Measurements from ENCODE around the gene PCIF1.
A peak's percentile ranks its signal among the peaks of the same experiment; 100 is the strongest.
"Not testable (repeated sequence)": the region's sequence is repeated elsewhere in the genome, so short reads cannot be mapped to it uniquely, and the experiment has no call there.

The PCIF1 gene

GRCh38 chr20:45975686-45976085 is 41.2 kb downstream of the PCIF1 start:
- DNase-seq: no peak
- in situ Hi-C loops (cut with MboI; ENCODE audit: low pct_unique_long_range_greater_than_20kb, low sequenced_read_pairs): no loop called here

GRCh38 chr20:45976086-45976485 is 41.6 kb downstream of the PCIF1 start:
- no peak for DNase-seq
- in situ Hi-C loops (cut with MboI; ENCODE audit: low pct_unique_long_range_greater_than_20kb, low sequenced_read_pairs): no loop called here

- no peak for DNase-seq
- in situ Hi-C loops (cut with MboI; ENCODE audit: low pct_unique_long_range_greater_than_20kb, low sequenced_read_pairs): no loop called here
Measured at GRCh38 chr20:45981261-45981660, 46.8 kb downstream of the PCIF1 start.

- in situ Hi-C loops (cut with MboI; ENCODE audit: low pct_unique_long_range_greater_than_20kb, low sequenced_read_pairs): no loop called here
- no peak for DNase-seq
Measured at GRCh38 chr20:45983279-45983743, 48.8 kb downstream of the PCIF1 start.

GRCh38 chr20:45985573-45985972 is 51.1 kb downstream of the PCIF1 start:
- DNase-seq: peak; percentile 15
- in situ Hi-C loops (cut with MboI; ENCODE audit: low pct_unique_long_range_greater_than_20kb, low sequenced_read_pairs): no loop called here

GRCh38 chr20:45987108-45987780 is 52.8 kb downstream of the PCIF1 start:
- DNase-seq: peak; percentile 89
- in situ Hi-C loops (cut with MboI; ENCODE audit: low pct_unique_long_range_greater_than_20kb, low sequenced_read_pairs): no loop called here

GRCh38 chr20:45988830-45989229 is 54.3 kb downstream of the PCIF1 start:
- DNase-seq; in situ Hi-C loops (cut with MboI; ENCODE audit: low pct_unique_long_range_greater_than_20kb, low sequenced_read_pairs): not testable (repeated sequence)

- no peak for DNase-seq
Measured at GRCh38 chr20:45991616-45992015, 57.1 kb downstream of the PCIF1 start.

GRCh38 chr20:45993197-45993951 is 58.9 kb downstream of the PCIF1 start:
- in situ Hi-C loops (cut with MboI; ENCODE audit: low pct_unique_long_range_greater_than_20kb, low sequenced_read_pairs): no loop called here
- no peak for DNase-seq

More at GRCh38 chr20:45991616-45992015, 57.1 kb downstream of the PCIF1 start:
- in situ Hi-C loops (cut with MboI; ENCODE audit: low pct_unique_long_range_greater_than_20kb, low sequenced_read_pairs): no loop called here

- no peak for DNase-seq
Measured at GRCh38 chr20:45994761-45995493, 60.4 kb downstream of the PCIF1 start.

GRCh38 chr20:45995495-45996097 is 61.1 kb downstream of the PCIF1 start:
- in situ Hi-C loops (cut with MboI; ENCODE audit: low pct_unique_long_range_greater_than_20kb, low sequenced_read_pairs); DNase-seq: not testable (repeated sequence)

More at GRCh38 chr20:45994761-45995493, 60.4 kb downstream of the PCIF1 start:
- in situ Hi-C loops (cut with MboI; ENCODE audit: low pct_unique_long_range_greater_than_20kb, low sequenced_read_pairs): no loop called here

GRCh38 chr20:45997187-45997586 is 62.7 kb downstream of the PCIF1 start:
- no peak for DNase-seq
- in situ Hi-C loops (cut with MboI; ENCODE audit: low pct_unique_long_range_greater_than_20kb, low sequenced_read_pairs): no loop called here
